ENCODE data around the gene SMG1. TPM values are rescaled to one million over a fixed set of nuclear protein-coding genes. Genes with fewer than 3 reads are reported as not detected.

Gene SMG1
- total RNA-seq, 1 donor from 2014 or later = 67.1 TPM

- no peak for FAIRE-seq
- no peak for DNase-seq (ENCODE audit: low read depth)
These were observed 22.3 kb upstream of the SMG1 start for GRCh38 chr16:18948372-18949020.

DNA sequence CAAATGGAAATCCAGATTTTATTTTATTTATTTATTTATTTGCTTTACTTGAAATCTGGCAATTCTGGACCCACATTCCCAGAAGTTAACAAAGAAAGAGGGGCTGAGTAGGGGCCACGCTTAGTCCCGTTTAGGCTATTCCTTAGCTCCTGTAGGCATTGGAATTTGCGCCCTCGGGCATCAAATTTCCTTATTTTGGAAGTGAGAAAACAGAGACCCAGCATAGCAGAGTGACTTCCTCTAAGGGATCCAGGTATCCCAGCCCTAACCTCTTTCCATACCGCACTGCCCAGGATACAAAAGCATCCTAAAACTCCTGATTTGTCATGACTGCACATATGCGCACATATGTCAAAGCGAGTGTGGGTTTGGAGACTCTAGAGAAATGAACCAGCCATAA is 19.0 kb upstream of the SMG1 start:
- FAIRE-seq (no peak), DNase-seq (ENCODE audit: low read depth) (no peak)
- H3K4me3 ChIP-seq (ENCODE audit: low read depth, low read length) = no peak overlapping the region
- H3K36me3 ChIP-seq (ENCODE audit: control insufficient read depth, insufficient read depth, low read length) = no peaks in the 10 kb centered on the region
- no peaks in the 10 kb centered on the region for H3K27me3 ChIP-seq (ENCODE audit: control insufficient read depth, insufficient read depth, low read length)
- TF ChIP-seq, protein P1, sequence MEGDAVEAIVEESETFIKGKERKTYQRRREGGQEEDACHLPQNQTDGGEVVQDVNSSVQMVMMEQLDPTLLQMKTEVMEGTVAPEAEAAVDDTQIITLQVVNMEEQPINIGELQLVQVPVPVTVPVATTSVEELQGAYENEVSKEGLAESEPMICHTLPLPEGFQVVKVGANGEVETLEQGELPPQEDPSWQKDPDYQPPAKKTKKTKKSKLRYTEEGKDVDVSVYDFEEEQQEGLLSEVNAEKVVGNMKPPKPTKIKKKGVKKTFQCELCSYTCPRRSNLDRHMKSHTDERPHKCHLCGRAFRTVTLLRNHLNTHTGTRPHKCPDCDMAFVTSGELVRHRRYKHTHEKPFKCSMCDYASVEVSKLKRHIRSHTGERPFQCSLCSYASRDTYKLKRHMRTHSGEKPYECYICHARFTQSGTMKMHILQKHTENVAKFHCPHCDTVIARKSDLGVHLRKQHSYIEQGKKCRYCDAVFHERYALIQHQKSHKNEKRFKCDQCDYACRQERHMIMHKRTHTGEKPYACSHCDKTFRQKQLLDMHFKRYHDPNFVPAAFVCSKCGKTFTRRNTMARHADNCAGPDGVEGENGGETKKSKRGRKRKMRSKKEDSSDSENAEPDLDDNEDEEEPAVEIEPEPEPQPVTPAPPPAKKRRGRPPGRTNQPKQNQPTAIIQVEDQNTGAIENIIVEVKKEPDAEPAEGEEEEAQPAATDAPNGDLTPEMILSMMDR (IDR thresholded peaks at IDR 0.05; ENCODE audit: insufficient read depth, low read length, severe bottlenecking) = no peak

More at GRCh38 chr16:18948372-18949020, 22.3 kb upstream of the SMG1 start:
- TF ChIP-seq, protein P1 (IDR thresholded peaks at IDR 0.05; ENCODE audit: insufficient read depth, low read length, severe bottlenecking) = no peak
- H3K27me3 ChIP-seq (ENCODE audit: control insufficient read depth, insufficient read depth, low read length) = no peaks in the 10 kb centered on the region
- H3K36me3 ChIP-seq (ENCODE audit: control insufficient read depth, insufficient read depth, low read length) = no peaks in the 10 kb centered on the region
- H3K4me3 ChIP-seq (ENCODE audit: low read depth, low read length) = no peak overlapping the region

GRCh38 chr16:18943414-18943813 is 17.2 kb upstream of the SMG1 start:
- no peak overlapping the region for H3K4me3 ChIP-seq (ENCODE audit: low read depth, low read length)
- TF ChIP-seq, protein P1 (IDR thresholded peaks at IDR 0.05; ENCODE audit: insufficient read depth, low read length, severe bottlenecking) = no peak
- FAIRE-seq = no peak
- no peak for DNase-seq (ENCODE audit: low read depth)
- no peaks in the 10 kb centered on the region for H3K36me3 ChIP-seq (ENCODE audit: control insufficient read depth, insufficient read depth, low read length)
- H3K27me3 ChIP-seq (ENCODE audit: control insufficient read depth, insufficient read depth, low read length) = no peaks in the 10 kb centered on the region

GRCh38 chr16:18942061-18942460 is 15.9 kb upstream of the SMG1 start:
- FAIRE-seq (no peak), DNase-seq (ENCODE audit: low read depth) (no peak)
- H3K4me3 ChIP-seq (ENCODE audit: low read depth, low read length) = no peak overlapping the region
- H3K27me3 ChIP-seq (ENCODE audit: control insufficient read depth, insufficient read depth, low read length) = no peaks in the 10 kb centered on the region
- TF ChIP-seq, protein P1 (IDR thresholded peaks at IDR 0.05; ENCODE audit: insufficient read depth, low read length, severe bottlenecking) = no peak
- H3K36me3 ChIP-seq (ENCODE audit: control insufficient read depth, insufficient read depth, low read length) = no peaks in the 10 kb centered on the region

- FAIRE-seq (no peak), DNase-seq (ENCODE audit: low read depth) (no peak)
- H3K27me3 ChIP-seq (ENCODE audit: control insufficient read depth, insufficient read depth, low read length) = no peaks in the 10 kb centered on the region
- TF ChIP-seq, protein P1 (IDR thresholded peaks at IDR 0.05; ENCODE audit: insufficient read depth, low read length, severe bottlenecking) = no peak
- no peak overlapping the region for H3K4me3 ChIP-seq (ENCODE audit: low read depth, low read length)
- no peaks in the 10 kb centered on the region for H3K36me3 ChIP-seq (ENCODE audit: control insufficient read depth, insufficient read depth, low read length)
These were observed 15.3 kb upstream of the SMG1 start for GRCh38 chr16:18941471-18941870.

- H3K36me3 ChIP-seq (ENCODE audit: control insufficient read depth, insufficient read depth, low read length) = no peaks in the 10 kb centered on the region
- FAIRE-seq = no peak
- H3K27me3 ChIP-seq (ENCODE audit: control insufficient read depth, insufficient read depth, low read length) = no peaks in the 10 kb centered on the region
- TF ChIP-seq, protein P1 (IDR thresholded peaks at IDR 0.05; ENCODE audit: insufficient read depth, low read length, severe bottlenecking) = no peak
- no peak for DNase-seq (ENCODE audit: low read depth)
- H3K4me3 ChIP-seq (ENCODE audit: low read depth, low read length) = no peak overlapping the region
These were observed 12.8 kb upstream of the SMG1 start for GRCh38 chr16:18938986-18939385.
